Inferior parietal cortex (tissue), 1 donor: Measurements from ENCODE around the gene SSBP4.
"Not testable (repeated sequence)": the region's sequence is repeated elsewhere in the genome, so short reads cannot be mapped to it uniquely, and the experiment has no call there.

Experiments
- DNase-seq: peaks from one replicate; pipeline ENCODE4 v3.0.0-alpha.2; 2016; ENCODE audit errors: extremely low spot score

The SSBP4 gene

GRCh38 chr19:18419195-18419698, at the start of gene SSBP4:
Gene SSBP4, plus strand, starts transcription at chr19:18419398. Its CDS starts 251 bp downstream, at chr19:18419649.
- peak; percentile 67 for DNase-seq

DNA sequence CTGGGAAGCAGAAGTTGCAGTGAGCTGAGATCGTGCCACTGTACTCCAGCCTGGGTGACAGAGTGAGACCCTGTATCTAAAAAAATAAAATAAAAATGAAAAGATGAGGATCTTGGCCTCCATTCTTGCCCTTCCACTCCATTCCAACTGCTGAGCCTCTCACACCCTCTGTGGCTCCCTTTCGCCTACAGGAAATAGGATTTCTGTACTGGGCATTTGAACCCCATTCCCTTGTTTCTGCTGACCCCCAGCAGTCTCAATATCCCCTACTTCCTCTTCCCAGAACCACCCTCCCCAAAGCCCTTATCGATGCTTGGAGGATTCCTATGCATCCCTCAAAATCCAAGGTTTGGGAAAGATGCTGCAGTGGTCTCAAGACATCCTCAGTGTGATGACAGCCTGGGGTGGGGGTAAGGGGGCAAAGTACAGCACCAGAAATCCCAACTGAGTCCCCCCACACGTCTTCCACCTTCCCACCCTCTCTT, 45.7 kb upstream of the SSBP4 start:
- DNase-seq, result no peak

DNA sequence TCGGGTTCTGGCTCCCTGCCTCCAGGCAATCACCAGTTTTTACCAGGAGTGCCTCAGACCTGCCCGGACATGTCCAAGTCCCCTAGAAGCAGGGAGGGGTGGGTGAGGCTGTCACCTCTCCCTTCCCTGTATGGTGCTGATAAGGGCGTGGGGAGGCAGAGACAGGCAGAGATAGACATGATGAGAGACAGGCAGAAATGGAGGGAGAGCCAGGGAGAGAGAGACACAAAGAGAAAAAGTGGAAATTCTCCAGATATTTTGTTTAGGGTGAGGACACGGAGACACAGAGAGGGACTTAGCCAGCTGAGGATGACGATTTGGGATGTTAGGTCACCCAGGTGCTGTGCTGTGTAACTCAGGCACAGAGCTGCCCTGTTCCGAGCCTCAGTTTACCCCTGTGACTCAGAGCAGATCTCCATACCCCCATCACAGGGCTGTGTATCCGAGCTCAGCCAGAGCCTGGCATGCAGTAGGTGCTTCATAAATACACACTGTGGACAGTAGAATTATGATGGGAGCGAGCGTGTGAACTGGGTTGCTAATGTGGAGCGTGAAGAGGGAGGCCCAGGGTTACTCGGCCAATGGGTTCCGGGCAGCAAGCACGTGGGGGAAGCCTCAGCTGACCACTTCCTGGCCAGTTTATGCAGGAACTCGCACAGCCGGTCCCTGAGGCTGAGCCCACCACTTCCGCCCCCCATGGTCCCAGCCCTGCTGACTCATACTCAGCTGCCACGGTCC, 45.1 kb upstream of the SSBP4 start:
- DNase-seq, result peak; percentile 58

GRCh38 chr19:18377026-18377425, 42.2 kb upstream of the SSBP4 start:
- DNase-seq, result no peak

DNA sequence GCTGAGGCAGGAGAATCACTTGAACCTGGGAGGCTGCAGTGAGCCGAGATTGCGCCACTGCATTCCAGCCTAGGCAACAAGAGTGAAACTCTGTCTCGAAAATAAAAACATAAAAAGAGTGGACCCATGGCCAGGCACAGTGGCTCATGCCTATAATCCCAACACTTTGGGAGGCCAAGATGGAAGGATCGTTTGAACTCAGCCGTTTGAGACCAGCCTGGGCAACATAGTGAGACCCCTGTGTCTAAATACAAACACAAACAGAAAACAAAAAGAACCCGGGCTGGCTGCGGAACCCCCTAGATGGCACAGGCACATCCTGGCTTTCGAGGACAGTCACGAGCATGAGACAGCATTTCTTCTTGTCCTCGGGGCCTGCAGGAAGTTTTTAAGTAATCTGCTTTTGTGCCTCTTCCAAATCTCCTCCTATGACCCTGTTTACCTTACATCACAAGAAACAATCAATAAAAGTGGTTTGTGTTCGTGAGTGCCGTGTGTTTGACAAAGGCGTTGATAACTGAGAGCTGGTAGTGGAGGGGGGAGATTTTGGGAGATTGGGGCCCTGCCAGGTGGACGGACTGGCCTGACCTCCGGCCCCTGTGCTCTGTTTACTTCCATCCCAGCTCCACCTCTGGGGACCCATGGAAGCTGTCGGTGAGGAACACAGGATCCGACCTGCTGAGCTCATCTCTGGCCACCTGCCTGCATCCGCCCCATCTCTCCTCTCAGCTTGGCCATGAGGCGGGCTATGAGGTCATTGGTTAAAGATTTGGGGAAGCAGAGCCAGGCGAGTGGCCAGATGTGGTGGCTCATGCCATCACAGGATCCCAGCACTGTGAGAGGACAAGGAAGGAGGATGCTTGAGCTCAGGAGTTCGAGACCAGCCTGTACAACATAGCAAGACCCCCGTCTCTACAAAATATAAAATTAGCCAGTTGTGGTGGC, 39.1 kb upstream of the SSBP4 start:
- DNase-seq, result no peak

DNA sequence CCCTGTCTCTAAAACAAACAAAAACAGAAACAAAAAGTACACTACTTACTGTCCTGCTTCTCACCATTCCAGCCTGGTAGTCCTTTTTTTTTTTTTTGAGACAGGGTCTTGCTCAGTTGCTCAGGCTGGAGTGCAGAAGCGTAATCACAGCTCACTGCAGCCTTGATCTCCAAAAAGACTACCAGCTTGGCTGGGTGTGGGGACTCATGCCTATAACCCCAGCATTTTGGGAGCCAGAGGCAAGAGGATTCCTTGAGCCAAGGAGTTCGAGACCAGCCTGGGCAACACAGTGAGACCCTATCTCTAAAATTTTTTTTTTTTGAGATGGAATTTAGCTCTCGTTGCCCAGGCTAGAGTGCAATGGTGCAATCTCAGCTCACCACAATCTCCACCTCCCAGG, 38.4 kb upstream of the SSBP4 start:
- DNase-seq, result no peak

DNA sequence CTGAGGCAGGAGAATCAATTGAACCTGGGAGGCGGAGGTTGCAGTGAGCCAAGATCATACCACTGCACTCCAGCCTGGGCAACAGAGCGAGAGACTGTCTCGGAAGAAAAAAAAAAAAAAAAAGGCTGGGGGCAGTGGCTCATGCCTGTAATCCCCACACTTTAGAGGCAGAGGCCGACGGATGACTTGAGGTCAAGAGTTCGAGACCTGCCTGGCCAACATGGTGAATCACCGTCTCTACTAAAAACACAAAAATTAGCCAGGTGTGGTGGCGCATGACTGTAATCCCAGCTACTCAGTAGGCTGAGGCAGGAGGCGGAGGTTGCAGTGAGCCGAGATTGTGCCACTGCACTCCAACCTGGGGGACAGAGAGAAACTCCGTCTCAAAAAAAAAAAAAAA, 35.6 kb upstream of the SSBP4 start:
- DNase-seq, result not testable (repeated sequence)

GRCh38 chr19:18384775-18385174, 34.4 kb upstream of the SSBP4 start:
- no peak for DNase-seq

DNA sequence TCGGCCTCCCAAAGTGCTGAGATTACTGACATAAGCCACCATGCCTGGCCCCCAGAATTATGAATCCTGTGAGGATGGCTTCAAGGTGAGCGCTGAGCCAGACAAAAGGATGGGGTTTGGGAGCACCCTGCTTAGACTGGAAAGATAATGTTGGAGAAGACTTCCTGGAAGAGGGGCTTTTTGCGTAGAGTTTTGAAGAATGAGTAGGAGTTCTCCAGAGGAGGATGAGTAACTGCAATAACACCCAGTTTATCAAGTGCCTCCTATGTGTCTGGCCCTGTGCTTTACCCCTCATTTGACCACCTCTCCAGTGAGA, 33.9 kb upstream of the SSBP4 start:
- DNase-seq, result no peak

GRCh38 chr19:18385675-18386542, 33.3 kb upstream of the SSBP4 start, which contains the start of gene GDF15:
Gene GDF15, plus strand, starts transcription at chr19:18386158. Its CDS starts 32 bp downstream, at chr19:18386190.
- peak; percentile 34 for DNase-seq

DNA sequence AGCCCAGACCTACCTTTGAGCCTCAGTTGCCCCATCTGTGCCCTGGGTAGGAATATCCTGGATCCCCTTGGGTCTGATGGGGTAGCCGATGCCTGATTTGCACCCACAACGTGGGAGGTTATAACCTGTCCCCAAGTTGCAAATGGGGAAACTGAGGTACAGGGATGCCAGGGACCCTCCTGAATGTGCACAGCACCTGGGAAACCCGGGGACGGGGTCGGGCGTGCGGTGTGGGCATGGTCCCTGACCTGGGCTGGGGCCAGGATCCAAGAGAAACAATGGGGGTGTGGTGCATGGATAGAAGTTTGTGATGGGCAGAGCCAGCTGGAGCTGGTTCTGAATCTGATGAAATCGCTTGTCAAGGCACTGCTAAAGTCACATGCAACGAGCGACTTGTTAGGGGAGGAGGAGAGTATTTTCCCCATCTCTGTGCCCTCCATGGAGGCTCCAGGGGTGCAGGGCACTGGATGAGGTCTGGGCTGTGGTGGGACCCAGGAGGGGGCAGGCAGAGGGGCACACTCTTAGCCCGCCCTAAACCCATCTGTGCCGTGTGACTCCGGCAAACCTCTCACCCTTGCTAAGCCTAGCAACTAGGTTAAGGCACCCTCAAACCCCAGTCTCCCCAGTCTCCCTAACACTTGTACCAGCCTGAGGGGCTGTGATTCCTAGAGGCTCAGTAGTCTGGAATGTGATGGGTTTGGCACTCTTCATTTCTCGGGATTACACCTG, 32.5 kb upstream of the SSBP4 start:
- DNase-seq, result no peak

DNA sequence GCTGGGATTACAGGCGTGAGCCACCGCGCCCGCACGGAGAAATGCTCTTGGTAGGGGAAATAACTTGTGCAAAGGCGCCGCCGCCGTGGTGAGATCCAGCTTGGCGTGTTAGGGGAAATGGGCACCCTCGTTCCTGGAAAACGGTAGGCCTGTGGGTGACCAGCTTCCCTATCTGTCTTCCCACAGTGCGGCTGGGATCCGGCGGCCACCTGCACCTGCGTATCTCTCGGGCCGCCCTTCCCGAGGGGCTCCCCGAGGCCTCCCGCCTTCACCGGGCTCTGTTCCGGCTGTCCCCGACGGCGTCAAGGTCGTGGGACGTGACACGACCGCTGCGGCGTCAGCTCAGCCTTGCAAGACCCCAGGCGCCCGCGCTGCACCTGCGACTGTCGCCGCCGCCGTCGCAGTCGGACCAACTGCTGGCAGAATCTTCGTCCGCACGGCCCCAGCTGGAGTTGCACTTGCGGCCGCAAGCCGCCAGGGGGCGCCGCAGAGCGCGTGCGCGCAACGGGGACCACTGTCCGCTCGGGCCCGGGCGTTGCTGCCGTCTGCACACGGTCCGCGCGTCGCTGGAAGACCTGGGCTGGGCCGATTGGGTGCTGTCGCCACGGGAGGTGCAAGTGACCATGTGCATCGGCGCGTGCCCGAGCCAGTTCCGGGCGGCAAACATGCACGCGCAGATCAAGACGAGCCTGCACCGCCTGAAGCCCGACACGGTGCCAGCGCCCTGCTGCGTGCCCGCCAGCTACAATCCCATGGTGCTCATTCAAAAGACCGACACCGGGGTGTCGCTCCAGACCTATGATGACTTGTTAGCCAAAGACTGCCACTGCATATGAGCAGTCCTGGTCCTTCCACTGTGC, 30.9 kb upstream of the SSBP4 start:
- DNase-seq, result peak; percentile 75

DNA sequence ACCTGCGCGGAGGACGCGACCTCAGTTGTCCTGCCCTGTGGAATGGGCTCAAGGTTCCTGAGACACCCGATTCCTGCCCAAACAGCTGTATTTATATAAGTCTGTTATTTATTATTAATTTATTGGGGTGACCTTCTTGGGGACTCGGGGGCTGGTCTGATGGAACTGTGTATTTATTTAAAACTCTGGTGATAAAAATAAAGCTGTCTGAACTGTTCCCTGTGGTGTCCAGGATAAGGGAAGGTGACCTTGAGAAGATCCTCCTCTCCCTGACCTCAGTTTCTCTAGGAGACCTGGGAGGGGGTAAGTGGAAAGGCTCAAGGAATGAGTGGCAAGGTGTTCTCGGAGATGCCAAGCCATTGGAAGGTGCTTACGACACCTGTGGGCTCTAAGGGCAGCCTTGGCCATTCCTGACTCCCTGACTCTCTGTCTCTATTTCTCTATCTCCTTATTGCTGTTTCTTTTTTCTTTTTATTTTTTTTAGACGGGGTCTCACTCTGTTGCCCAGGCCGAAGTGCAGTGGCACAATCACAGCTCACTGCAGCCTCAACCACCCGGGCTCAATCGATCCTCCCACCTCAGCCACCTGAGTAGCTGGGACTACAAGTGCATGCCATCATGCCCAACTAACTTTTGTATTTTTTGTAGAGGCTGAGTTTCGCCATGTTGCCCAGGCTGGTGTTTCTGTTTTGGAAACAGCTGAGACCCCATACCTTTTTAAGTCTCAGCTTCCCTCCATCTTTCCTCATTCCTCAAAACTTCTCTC, 30.1 kb upstream of the SSBP4 start:
- DNase-seq, result no peak

- no peak for DNase-seq
Observed at GRCh38 chr19:18389726-18390064, 29.5 kb upstream of the SSBP4 start.

DNA sequence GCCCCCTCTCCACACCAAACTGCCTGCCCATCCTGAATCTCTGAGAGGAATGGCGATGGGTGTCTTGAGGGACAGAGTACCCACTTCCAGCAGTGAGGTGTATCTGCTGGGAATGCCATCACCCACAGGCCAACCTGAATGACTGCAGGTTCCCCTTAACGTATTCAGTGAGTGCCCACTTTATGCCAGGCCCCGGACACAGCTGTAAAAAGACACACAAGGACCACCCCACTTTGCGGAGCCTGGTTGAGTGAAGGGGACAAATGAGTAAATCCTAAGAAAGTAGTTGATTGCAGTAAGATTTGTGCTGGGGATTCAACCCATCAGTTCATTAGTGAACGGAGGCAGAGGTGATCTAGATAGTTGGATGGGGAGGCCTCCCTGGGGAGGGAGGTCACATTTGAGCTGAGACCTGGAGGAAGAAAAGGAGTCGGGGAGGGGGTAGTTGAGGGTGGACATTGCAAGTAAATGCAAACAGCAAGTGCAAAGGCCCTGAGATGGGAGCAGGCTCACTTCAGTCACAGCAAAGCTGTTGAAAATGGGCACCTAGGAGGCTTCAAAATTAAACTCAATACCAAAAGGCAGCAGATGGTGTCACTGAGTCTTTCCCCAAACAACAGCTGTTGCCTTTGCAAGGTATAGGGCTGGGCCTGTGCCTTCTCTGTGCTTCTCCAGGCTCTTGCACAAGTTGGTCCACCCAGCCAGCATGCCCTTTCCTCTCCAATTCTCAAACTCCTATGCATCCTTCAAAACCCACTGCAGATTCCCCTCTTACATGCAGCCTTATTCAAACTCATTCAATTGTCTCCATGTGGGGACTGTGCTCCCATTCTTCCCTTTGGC, 28.9 kb upstream of the SSBP4 start:
- no peak for DNase-seq

- DNase-seq, result no peak
Observed at GRCh38 chr19:18391509-18392075, 27.6 kb upstream of the SSBP4 start.

- no peak for DNase-seq
Observed at GRCh38 chr19:18392417-18392816, 26.8 kb upstream of the SSBP4 start.

- DNase-seq, result no peak
Observed at GRCh38 chr19:18392926-18393325, 26.3 kb upstream of the SSBP4 start.
